ENCODE measurements around the gene C17orf75.

The C17orf75 gene

DNA sequence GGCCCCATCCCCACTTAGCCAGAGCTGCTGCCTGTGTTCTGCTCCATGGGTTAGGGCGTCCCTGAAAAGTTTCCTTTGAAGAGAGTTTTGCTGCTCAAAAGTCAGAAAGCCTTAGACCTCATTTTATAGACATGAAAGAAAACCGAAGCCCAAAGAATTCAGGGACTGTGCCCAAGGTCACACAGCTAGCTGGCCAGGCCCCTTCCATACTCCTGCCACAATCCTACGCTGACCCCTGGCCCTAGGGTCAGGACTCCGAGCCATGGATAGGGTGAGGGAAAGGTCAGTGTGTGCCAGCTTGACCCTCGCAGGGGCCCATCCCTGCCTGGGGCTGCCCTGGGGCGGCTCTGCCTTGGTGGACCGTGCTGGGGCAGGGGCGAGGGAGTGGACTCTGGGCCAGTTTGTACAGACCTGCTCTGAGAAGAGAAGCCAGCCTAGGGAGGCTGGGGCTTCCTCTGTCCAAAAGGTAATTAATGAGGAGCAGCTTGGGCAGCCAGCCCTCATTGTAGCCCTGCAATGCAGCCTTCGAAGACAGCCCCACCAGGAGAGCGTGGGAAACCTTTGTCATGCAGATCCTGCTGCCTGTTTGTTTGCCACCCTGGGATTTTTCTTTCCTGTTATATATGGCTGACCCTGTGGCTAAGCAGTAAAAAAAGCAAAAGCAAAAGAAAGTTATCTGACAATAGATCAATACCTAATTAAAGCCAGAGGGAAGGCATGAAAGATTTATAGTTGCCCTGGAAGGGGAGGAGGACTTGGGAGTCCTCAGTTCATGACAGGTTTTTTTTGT lies 38.9 kb downstream of the C17orf75 start:
- no peak for DNase-seq

DNA sequence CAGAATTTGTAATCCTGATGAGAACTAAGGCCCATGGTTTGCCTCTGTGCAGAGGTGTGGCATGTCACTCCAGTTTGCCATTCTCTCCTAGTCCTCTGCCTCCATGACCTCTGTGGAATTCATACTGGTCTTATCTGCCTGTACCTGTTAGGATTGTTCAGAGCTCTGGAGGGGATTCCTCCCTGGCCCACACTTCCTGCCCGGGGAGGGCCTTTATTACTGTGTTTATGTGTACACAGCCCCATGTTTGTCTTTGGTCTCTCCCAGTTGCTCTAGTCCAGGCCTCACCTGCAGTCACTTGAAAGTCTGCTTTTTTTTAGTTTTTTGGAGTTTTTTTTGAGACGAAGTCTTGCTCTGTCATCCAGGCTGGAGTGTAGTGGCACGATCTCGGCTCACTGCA lies 39.9 kb downstream of the C17orf75 start:
- no peak for DNase-seq

DNA sequence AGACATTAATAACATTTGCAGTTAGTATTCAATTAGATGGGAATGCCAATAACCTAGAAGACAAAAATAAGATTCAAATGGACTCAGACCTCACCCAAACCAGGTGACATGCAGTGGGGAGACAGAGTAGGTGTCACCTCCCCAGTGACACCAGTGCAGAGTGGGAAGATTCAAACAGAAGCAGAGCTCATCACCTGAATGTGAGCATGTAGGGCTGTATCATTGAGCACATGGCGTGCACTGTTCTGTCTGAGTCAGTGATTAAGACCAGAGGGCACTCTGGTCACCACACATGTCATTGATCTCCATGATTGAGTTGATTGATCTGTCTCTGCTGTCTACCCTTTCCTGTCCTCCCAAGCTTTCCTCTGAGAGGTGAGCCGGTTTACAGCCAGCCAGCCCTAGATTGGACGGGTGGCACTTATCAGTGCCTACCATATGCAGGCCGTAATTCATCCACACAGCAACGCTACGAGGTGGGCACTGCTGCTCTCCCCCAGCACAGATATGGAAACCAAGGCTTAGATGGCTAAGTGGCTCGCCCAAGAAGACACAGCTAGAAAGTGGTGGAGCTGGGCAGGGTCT lies 42.3 kb downstream of the C17orf75 start:
- DNase-seq, result no peak

DNA sequence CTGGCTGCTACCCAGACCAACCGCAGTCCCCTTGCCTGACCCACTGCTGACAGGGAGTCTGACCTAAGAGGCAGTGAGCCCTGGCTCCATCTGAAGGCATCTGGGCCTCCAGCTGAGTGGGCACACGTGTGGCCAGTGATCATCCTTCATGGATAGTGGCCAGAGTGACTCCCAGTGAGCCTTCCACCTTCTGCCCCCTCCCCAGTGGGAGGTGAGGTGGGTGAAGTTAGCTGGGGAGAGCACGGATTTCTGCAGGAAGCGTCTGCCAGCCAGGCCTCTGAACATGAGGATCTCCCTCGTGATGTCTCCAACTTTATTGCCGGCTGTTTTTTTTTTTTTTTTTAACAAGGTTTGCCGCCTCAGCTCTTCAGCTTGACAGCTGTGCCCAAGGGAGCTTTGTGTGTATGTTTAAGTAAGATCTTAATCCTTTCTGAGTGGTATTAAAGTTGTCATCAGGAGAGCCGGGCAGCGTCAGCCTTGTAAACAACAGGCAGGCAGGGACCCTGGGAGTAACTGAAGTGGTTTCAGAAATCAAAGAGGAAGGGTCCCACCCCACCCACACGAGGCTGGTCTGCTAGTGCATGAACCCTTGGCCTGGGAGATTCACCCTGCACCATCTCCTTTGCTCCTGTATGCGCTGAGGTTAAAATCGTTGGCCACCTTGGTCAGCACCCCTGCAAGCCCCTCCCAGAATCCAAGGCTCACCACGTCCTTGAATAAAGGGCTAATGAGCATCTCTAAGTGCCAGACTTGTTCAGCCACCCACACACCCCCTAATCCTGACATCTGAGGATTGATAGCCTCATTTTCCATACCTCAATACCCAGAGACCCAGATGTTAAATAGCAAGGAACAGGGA lies 43.0 kb downstream of the C17orf75 start:
- DNase-seq, result no peak

DNA sequence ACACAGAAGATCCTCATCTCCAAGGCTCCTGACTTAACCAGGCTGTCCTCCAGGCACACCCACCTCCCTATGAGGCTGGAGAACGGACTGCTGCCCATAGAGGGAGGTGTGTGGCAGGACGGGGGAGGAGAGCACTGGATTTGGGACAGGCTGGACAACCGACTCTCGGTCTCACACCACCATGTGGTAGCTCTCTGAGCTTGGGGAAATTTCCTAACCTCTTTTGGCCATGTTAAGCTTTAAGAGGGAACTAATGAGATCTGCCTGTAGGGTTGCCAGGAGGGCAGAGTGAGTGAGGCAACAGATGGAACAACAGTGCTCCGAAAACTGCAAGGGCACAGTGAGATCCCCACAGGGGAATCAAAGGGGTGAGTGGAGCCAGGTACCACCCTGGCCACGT lies 43.7 kb downstream of the C17orf75 start:
- DNase-seq, result no peak

DNA sequence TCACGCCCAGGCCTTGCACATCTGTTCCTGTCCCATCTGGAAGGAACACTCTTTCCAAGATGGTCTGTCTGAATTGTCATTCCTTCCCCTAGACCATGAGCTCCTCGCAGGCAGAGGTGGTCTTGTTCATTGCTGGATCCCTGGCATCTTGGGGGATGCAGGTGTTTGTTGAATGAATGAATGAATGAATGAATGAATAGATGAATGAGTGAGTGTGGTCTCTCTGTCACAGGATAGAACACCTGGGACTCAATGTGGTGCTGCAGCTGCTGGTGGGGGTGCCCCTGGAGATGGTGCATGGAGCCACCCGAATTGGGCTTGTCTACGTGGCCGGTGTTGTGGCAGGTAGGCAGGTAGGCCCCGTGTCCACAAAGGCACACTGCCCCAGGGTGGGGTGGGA lies 44.1 kb downstream of the C17orf75 start:
- no peak for DNase-seq

DNA sequence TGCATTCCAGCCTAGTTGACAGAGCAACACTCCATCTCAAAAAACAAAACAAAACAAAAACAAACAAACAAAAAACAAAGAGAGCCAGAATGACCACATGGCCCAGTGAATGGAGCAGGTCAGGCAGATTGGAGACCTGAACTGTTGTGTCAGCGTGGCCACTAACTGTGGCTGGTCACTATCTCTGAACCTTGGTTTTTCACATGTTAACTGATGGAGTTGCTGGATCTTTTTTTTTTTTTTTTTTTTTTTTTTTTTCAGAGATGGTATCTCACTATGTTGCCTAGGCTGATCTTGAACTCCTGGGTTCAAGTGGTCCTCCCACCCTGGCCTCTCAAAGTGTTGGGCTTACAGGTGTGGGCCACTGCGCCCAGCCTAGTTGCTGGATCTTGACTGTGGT lies 44.5 kb downstream of the C17orf75 start:
- DNase-seq, result no peak

DNA sequence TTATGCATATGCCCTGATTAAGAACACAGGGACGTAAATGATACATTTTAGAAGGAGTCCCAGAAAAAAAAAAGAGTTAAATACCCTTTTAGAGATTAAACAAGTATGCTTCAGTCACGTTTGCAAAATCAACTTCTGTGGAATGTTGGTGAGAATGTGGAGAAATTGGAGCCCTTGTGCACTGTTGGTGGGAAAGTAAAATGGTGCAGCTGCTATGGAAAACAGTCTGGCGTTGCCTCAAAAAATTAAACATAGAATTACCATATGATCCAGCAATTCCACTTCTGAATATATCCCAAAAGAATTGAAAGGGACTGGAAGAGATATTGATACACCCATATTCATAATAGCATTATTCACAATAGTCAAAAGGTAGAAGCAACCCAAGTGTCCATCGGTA lies 49.9 kb downstream of the C17orf75 start:
- no peak for DNase-seq

DNA sequence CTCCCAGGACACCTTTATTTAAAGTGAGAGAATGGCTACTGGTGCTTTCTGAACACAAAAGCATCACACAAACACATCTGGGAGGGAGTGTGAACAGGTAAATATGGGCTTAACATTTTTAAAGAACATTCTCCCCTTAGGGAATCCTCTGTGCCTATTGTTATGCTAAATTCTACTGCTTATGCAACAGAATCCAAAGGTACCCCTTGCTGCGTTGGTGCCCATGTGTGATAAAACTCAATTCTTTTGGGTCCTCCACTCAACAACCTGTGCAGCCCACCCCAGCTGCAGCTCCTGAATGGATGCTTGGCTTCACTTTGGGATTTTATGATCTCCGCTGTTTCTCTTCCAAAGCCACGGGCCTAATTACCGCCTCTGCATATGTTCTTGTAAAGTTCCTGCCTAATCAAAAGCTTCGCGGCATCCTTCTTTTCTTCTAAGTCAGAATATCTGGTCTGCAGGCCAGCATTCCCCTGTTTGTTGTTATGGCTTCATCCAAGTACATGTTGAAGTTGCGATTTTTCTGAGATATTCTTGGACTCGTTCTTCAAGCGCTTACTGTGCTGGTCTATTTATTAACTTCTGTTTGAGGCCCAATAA lies 52.4 kb downstream of the C17orf75 start:
- DNase-seq, result no peak

DNA sequence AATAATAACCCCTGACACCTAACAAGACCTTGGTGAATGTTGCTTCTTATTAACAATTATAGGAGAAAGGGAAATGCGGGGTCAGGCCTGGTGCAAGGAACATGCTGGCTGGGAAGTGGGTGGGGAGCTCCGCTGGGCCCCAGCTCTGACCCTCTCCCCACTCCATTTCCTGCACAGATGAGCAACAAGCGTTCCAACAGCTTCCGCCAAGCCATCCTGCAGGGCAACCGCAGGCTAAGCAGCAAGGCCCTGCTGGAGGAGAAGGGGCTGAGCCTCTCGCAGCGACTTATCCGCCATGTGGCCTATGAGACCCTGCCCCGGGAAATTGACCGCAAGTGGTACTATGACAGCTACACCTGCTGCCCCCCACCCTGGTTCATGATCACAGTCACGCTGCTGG lies 53.4 kb downstream of the C17orf75 start:
- no peak for DNase-seq

DNA sequence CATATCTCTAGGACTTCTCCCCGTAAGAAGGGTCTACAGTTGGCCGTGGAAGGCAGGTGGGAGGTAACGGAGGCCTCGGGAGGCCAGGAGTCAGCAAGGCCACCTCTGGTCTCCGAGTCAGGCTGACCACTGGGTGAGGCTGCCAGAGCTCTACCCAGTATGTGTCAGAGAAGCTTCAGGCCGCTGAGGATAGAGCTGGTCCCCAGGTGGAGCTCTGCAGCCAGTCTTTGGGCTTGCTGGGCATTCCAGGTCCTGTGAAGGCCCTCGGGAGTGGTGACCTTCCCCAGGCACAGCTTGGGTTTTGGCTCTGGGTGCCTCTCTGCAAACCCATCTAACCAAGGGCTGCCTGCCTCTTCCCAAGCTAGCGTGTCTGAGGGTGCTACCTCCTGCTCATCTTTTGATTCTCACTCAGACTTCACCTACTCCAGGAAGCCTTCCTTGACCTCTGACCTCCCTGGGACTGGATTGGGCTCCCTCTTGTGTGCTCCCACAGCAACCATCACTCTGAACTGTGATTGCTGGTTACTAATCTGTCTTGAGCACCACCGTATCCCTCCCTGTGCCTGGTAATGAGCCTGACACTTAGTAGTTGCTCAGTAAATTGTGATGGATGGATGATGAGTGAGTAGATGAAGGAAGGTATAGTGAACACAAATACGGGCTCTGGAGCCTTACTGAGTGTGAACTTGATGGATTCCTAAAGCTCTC lies 54.0 kb downstream of the C17orf75 start:
- DNase-seq, result no peak

DNA sequence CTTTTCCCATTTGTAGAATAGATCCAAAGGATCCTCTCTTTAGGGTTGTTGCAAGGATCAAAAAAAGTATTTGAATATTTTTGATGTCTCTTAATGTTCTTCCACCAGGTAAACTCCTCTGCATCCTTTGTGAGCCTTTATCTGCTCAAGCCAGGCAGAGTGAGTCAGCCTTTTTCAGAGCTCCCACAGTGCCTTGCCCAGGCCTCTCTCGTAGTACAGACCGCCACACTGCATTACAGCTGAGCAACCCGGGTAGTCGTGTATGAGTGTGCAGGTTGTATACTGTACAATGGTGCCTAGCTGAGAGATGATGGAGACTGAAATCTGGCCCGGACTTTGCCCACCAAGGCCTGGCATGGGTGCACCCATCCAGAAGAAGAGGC lies 55.5 kb downstream of the C17orf75 start:
- no peak for DNase-seq

DNA sequence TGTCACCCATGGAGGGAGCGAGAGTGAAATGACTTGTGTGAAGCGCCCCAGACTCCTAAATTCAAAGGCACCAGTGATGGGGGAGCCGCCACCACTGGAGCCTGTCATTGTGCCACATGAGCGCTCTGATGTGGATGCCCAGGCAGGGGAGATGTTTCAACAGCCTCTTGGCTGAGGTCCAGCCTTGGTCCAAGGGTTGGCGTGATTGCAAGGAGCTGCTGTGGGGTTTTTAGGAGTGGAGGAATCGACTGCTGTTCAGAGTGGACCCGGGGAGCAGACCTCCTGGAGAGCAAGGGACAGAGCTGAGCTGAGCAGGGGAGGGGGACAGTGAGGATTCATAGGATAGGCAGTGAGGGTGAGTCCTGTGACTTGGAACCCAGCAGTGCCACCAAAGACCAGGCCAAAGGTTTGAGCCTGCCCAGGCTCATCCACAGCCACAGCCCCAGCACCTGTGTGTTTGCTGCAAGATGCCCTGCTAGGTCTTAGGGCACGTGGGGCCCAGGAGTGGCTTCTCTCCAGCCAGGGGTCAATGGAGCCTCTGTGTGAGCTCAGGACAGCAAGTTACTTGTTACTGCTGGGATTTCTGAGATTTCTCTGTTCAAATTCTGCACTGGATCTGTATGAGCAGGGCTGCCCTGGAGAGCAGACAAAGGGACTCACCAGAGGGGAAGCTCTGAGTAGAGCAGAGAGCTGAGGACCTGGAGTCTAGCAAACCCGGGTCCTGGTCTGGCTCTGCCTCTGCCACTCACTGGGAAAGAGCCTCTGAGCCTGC lies 56.0 kb downstream of the C17orf75 start:
- no peak for DNase-seq

DNA sequence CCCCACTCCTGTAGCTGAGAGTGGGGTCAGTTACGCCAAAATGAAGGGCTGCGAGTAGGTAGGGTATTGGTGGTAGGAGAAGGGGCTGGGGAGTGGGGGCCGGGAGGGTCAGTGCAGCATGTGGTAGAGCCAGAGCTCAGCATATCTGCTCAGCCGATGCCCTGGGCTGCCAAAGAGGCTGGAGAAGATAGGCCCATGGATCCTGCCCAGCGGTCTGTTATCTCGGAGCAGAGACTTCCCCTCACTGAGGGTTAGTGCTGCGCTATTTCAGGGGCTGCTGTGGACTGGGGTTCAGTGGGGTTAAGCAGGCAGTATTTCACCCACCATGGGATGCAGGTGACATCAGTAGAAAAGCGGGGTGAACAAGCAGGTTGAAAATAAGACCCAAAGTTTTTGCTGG lies 56.7 kb downstream of the C17orf75 start:
- no peak for DNase-seq

DNA sequence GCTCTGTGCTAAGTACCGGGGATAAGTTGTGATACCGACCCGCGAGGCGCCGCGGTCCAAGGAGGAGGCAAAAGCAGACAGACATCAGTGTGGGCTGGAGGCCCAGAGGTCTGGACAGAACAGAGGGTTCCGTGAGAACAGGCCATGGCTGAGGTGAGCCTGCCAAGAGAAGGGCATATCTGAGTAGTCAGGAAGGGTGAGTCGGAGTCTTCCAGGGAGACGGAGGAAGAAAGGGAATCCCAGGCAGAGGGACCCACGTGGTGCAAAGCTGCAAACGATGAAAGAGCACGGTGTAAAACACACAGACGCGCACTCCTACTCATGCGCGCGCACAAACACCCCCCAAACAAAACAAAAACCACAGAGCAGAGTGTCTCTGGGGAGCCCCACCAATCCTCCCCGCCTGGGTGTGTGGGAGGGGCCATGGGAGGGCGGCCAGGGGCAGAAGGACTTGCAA lies 58.2 kb downstream of the C17orf75 start:
- no peak for DNase-seq

DNA sequence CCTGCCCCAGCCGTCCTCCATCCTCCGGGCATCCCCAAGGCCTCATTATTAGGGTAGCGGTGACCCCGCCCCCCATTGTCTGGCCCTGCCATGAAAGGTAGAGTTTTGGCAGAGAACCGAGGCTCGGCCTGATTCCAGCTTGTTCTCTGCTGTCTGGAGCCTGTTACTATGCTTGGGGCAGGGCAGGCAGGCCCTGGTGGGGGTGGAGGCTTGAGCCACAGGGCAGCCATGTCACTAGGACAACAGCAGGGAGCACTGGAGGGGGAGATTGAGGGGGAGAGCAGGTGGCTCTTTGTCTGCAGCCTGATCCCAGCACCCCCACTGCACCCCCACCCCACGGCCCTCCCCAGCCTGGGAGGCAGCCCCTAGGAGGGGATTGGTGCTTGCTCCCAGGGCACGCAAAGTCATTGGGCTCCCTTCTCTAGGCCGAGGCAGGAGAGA lies 60.9 kb downstream of the C17orf75 start:
- no peak for DNase-seq

DNA sequence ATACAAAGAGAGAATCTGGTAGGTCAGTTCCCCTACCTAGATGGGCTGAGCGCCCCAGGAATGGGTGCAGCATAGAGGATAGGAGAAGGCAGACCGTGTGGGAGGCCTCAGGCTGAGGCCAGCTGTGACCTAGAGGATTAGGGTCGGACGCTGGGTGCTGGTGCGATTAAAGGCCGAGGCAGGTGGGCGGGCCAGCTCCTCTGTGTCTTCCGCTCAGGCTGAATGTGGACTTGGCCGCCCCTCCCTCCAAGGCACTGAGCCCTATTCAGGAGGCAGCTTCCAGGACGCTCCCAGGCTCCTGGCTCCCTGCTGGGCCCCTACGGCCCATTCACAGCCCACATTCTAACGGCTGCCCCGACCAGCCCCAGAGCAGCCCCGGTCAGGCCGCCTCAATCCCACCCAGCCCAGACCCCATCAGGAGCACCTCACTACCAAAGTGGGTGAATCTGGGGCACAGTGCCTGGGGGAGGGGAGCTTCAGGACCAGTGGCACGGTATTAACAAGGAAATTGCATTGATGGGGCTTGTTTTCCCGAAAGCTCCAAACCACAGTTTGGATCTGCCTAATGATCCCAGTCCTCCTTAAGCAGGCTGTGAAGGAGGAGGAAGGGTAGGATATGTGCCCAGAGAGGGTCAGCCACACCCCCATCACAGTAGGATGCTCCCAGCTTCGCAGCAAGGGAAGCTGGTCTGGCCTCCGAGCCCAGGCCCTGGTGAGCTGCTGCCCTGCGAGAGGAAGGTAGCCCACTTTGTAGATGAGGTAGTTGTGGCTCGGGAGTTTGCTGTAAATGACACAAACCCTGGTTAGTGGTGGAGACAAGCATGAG lies 61.9 kb downstream of the C17orf75 start:
- DNase-seq, result no peak

DNA sequence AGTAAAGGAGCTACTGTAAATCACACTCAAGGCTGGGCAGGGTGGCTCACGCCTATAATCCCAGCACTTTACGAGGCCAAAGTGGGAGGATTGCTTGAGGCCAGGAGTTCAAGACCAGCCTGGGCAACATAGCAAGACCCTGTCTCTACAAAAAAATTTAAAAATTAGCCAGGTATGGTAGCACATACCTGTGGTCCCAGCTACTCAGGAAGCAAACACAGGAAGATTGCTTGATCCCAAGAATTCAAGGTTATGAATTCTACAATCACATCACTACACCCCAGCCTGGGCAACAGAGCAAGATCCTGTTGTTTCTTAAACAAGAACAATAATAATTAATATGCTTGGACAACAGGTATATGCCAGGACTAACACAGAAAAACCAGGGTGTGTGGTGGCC lies 63.2 kb downstream of the C17orf75 start:
- no peak for DNase-seq

Data from activated gamma-delta T cell (primary cell).